Right lobe of liver (tissue), 6 donors: ENCODE measurements around the gene AQP1. TPM values are rescaled to one million over a fixed set of nuclear protein-coding genes. Genes with fewer than 3 reads are reported as not detected.

Experiments
- ATAC-seq, 4 donors: fragments of 200-7000 bp; cut with Tn5 transposase; one replicate each; pipeline ENCODE4 v1.9.1; 2020; ENCODE audit warnings: mild to moderate bottlenecking in 4 of 4, moderate library complexity in 4 of 4
- DNase-seq, 3 donors: peaks; one replicate each; pipeline ENCODE4 v3.0.0-alpha.2; 2020
- H3K27ac ChIP-seq, 3 donors: fragments of 200-600 bp; one replicate each; pipeline ENCODE4 v1.8.0; 2022
- H3K27me3 ChIP-seq, 2 donors: fragments of 200-600 bp; one replicate each; pipeline ENCODE4 v1.8.0; 2022
- H3K36me3 ChIP-seq, 4 donors: fragments of 200-600 bp; sonication (generic) in 1 of 4; one replicate each; pipeline versions ENCODE4 v1.5.1 to v1.8.0; 2017 to 2022; ENCODE audit warnings: control low read depth in 1 of 4
- H3K4me1 ChIP-seq, 4 donors: fragments of 200-600 bp; sonication (generic) in 1 of 4; one replicate each; pipeline versions ENCODE4 v1.5.1 to v1.8.0; 2017 to 2022; ENCODE audit warnings: control low read depth in 1 of 4
- H3K4me3 ChIP-seq, 3 donors: fragments of 200-600 bp; one replicate each; pipeline ENCODE4 v1.8.0; 2022
- H3K9me3 ChIP-seq, 4 donors: fragments of 200-600 bp; sonication (generic) in 1 of 4; one replicate each; pipeline versions ENCODE4 v1.5.1 to v1.8.0; 2017 to 2022; ENCODE audit warnings: control low read depth in 1 of 4
- CTCF ChIP-seq, 4 donors: fragments of 200-600 bp in 3 of 4; fragments of 450-650 bp in 1 of 4; IDR thresholded peaks; one replicate each; pipeline versions ENCODE4 v1.5.1 to v1.8.0; 2016 to 2022; ENCODE audit warnings: antibody characterized with exemption in 4 of 4, mild to moderate bottlenecking in 2 of 4
- POLR2A ChIP-seq: fragments of 450-650 bp; IDR thresholded peaks from one replicate; pipeline ENCODE4 v1.6.1; 2017; ENCODE audit warnings: antibody characterized with exemption, mild to moderate bottlenecking
- WGBS: methylation state at CpG from one replicate; pipeline ENCODE4 v1.1.6; 2018; ENCODE audit warnings: low coverage, low lambda C conversion rate; ENCODE audit not compliant: insufficient coverage; ENCODE audit errors: missing lambda C conversion rate; 5-methylcytosine and 5-hydroxymethylcytosine counted together
- intact Hi-C, 2 donors: fragments of 100-400 bp; cut with DNase I; formaldehyde crosslinking; loops; one replicate each; pipeline versions ENCODE4 v1.11.2 to v1.14.1; 2022
- total RNA-seq, 6 experiments: library from RNA; depleted of rRNA in 2 of 6; stranded (reverse); fragments of >200 nt in 2 of 6; fragmentation: NEBNext Ultra II Directional in 3 of 6; extraction: Animal tissue kit (Norgen Biotek cat#: 25700) in 3 of 6; gene quantifications; one replicate each; pipeline versions ENCODE4 v1.1.0 to v1.2.4, GENCODE V29; 2016 to 2023
- donor health status: DM: no; HTN: yes; CAD: no.
- donor health status: DM: no; HTN: no; CAD: no.
- donor health status: DM: no; HTN: no; CAD: no.
- donor health status: DM: no; HTN: yes; CAD: no.
- donor health status: DM: no; HTN: yes; CAD: no.

Gene AQP1
- total RNA-seq, 6 experiments from 2014 or later = 11.3 to 20.8 (median 14.8) TPM

DNA sequence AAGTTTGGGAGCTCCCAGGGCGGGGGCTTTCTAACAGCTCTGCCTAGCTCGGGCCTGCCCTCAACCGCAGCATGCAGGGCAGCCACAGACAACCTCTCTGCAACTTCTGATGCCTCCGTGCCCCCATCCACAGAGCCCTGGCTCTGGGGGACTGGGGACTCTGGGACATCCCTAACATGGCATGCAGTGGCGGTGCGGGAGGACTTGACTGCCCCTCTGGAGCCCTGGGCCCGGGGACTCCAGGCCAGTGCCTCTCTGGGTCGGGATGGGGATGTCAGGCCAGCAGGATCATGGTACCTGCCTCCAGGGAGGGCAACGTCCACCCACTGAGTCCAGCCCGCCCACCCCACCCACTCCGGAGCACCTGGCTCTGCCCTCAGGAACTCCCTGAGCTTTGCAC, 520 bp upstream of the AQP1 start:
- no peak for DNase-seq
- H3K4me1 ChIP-seq = no peaks in the 10 kb centered on the region
- H3K9me3 ChIP-seq = no peaks in the 10 kb centered on the region
- no peak for ATAC-seq
- H3K4me3 ChIP-seq = no peak overlapping the region
- H3K27ac ChIP-seq = no peak overlapping the region
- intact Hi-C loops = no loop called here
- H3K27me3 ChIP-seq = no peaks in the 10 kb centered on the region
- no peak for TF ChIP-seq CTCF (IDR thresholded peaks at IDR 0.05)
- 100% methylated on average over 1 of the region's 11 CpGs for WGBS
- no peaks in the 10 kb centered on the region for H3K36me3 ChIP-seq

- no peaks in the 10 kb centered on the region for H3K4me1 ChIP-seq
- no peaks in the 10 kb centered on the region for H3K9me3 ChIP-seq
- no peaks in the 10 kb centered on the region for H3K27me3 ChIP-seq
- no peaks in the 10 kb centered on the region for H3K36me3 ChIP-seq
- no peak for DNase-seq
- TF ChIP-seq POLR2A (no peak), CTCF (IDR thresholded peaks at IDR 0.05) (no peak)
- intact Hi-C loops = no loop called here
- no peak for ATAC-seq
- H3K4me3 ChIP-seq = peak overlapping the region in 2 of 3 donors; percentile 18 to 21
- no peak overlapping the region for H3K27ac ChIP-seq
- 71% methylated on average over 6 of the region's 26 CpGs for WGBS
Measured at GRCh38 chr7:30912021-30912730, 523 bp downstream of the AQP1 start.

DNA sequence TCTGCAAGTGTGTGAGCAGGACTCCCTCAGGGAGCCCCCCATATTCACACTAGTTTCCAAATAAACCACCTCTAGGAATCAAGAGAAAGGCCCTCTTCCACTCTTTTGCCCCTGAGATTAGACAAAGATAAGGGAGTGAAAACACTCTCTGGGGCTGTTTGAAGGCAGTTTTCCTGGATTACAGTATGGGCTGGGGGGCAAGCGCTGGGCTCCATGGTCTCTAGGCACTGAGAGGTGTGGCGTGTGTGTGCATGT, 1.0 kb downstream of the AQP1 start:
- 100% methylated on average over 1 of the region's 2 CpGs for WGBS

GRCh38 chr7:30912986-30913811, 1.5 kb downstream of the AQP1 start:
- no peak for DNase-seq
- Histone ChIP-seq H3K36me3 (no peaks in the 10 kb centered on the region), H3K9me3 (no peaks in the 10 kb centered on the region), H3K27ac (no peak overlapping the region), H3K27me3 (no peaks in the 10 kb centered on the region), H3K4me3 (peak overlapping the region in 2 of 3 donors; percentile 13 to 14), H3K4me1 (no peaks in the 10 kb centered on the region)
- peak; percentile 4 to 49 (median 38) for ATAC-seq
- no peak for TF ChIP-seq POLR2A
- TF ChIP-seq CTCF (IDR thresholded peaks at IDR 0.05) = no peak
- no CpG with 5 or more reads among the region's 17 CpGs for WGBS
- intact Hi-C loops = no loop called here

More for the DNA sequence above, 1.0 kb downstream of the AQP1 start:
- DNase-seq (no peak), ATAC-seq (no peak)
- H3K4me3 ChIP-seq = peak overlapping the region in 2 of 3 donors; percentile 18 to 21
- no peak overlapping the region for H3K27ac ChIP-seq
- no peaks in the 10 kb centered on the region for H3K4me1 ChIP-seq
- no peaks in the 10 kb centered on the region for H3K36me3 ChIP-seq
- intact Hi-C loops = no loop called here
- no peaks in the 10 kb centered on the region for H3K9me3 ChIP-seq
- H3K27me3 ChIP-seq = no peaks in the 10 kb centered on the region
- no peak for TF ChIP-seq CTCF (IDR thresholded peaks at IDR 0.05)
- no peak for TF ChIP-seq POLR2A
